ENCODE measurements around the gene IL10.

The IL10 gene

GRCh38 chr1:206722751-206723461, 49.4 kb downstream of the IL10 start:
- no peak for ATAC-seq
- TF ChIP-seq SNAI2 (CRISPR knock-in tag; IDR thresholded peaks at IDR 0.05) (no peak), TSHZ2 (CRISPR knock-in tag; IDR thresholded peaks at IDR 0.05) (no peak), ZC3H10 (CRISPR knock-in tag; IDR thresholded peaks at IDR 0.05) (no peak)

- no peak for ATAC-seq
- TF ChIP-seq GLIS3 (CRISPR knock-in tag; IDR thresholded peaks at IDR 0.05) (no peak), TOX (CRISPR knock-in tag; IDR thresholded peaks at IDR 0.05; ENCODE audit: borderline replicate concordance) (no peak), ZNF70 (CRISPR knock-in tag; IDR thresholded peaks at IDR 0.05) (no peak), RARB (CRISPR knock-in tag; IDR thresholded peaks at IDR 0.05) (no peak), ZFP30 (CRISPR knock-in tag; IDR thresholded peaks at IDR 0.05) (no peak), TSHZ2 (CRISPR knock-in tag; IDR thresholded peaks at IDR 0.05) (no peak), CREB5 (CRISPR knock-in tag; IDR thresholded peaks at IDR 0.05; ENCODE audit: low read depth) (no peak)
These were observed 50.8 kb downstream of the IL10 start for GRCh38 chr1:206721454-206721853.

GRCh38 chr1:206719169-206719839, 53.0 kb downstream of the IL10 start:
- no peak for ATAC-seq

GRCh38 chr1:206717674-206717989, 54.7 kb downstream of the IL10 start:
- TF ChIP-seq PATZ1 (CRISPR knock-in tag; IDR thresholded peaks at IDR 0.05; ENCODE audit: borderline replicate concordance) (no peak), SNAI2 (CRISPR knock-in tag; IDR thresholded peaks at IDR 0.05) (no peak), TOX (CRISPR knock-in tag; IDR thresholded peaks at IDR 0.05; ENCODE audit: borderline replicate concordance) (no peak), ZNF565 (CRISPR knock-in tag; conservative IDR thresholded peaks at IDR 0.05; ENCODE audit: low read depth) (no peak)
- ATAC-seq, result no peak

More at GRCh38 chr1:206719169-206719839, 53.0 kb downstream of the IL10 start:
- TF ChIP-seq GLIS3 (CRISPR knock-in tag; IDR thresholded peaks at IDR 0.05), result no peak
- TF ChIP-seq POU6F1 (CRISPR knock-in tag; IDR thresholded peaks at IDR 0.05; ENCODE audit: borderline replicate concordance, low read depth), result no peak
